ENCODE measurements around the gene TAB3.

The TAB3 gene

GRCh38 chrX:30883138-30883537 lies 5.9 kb downstream of the TAB3 start:
- Histone ChIP-seq H3K9me3 (ENCODE audit: low read length) (no peaks in the 10 kb centered on the region), H3K4me3 (ENCODE audit: low read depth in 1 of 2, low read length in 2 of 2) (no peak overlapping the region), H3K4me1 (ENCODE audit: insufficient read depth, low read length) (peaks cover 3% of the 10 kb centered on the region), H3K9ac (ENCODE audit: low read length) (no peak overlapping the region), H3K27ac (ENCODE audit: low read depth, low read length) (no peak overlapping the region), H3K36me3 (ENCODE audit: insufficient read depth, low read length) (no peaks in the 10 kb centered on the region), H3K27me3 (ENCODE audit: control insufficient read depth in 1 of 2, insufficient read depth in 2 of 2, low read length in 2 of 2) (no peaks in the 10 kb centered on the region)

- Histone ChIP-seq H3K9me3 (ENCODE audit: low read length) (no peaks in the 10 kb centered on the region), H3K27ac (ENCODE audit: low read depth, low read length) (no peak overlapping the region), H3K27me3 (ENCODE audit: control insufficient read depth in 1 of 2, insufficient read depth in 2 of 2, low read length in 2 of 2) (no peaks in the 10 kb centered on the region), H3K4me1 (ENCODE audit: insufficient read depth, low read length) (no peaks in the 10 kb centered on the region), H3K9ac (ENCODE audit: low read length) (no peak overlapping the region), H3K4me3 (ENCODE audit: low read depth in 1 of 2, low read length in 2 of 2) (no peak overlapping the region), H3K36me3 (ENCODE audit: insufficient read depth, low read length) (no peaks in the 10 kb centered on the region)
Measured at GRCh38 chrX:30881797-30882196, 7.3 kb downstream of the TAB3 start.

GRCh38 chrX:30881390-30881789 lies 7.7 kb downstream of the TAB3 start:
- no peaks in the 10 kb centered on the region for H3K9me3 ChIP-seq (ENCODE audit: low read length)
- no peaks in the 10 kb centered on the region for H3K4me1 ChIP-seq (ENCODE audit: insufficient read depth, low read length)
- no peaks in the 10 kb centered on the region for H3K27me3 ChIP-seq (ENCODE audit: control insufficient read depth in 1 of 2, insufficient read depth in 2 of 2, low read length in 2 of 2)
- H3K9ac ChIP-seq (ENCODE audit: low read length): no peak overlapping the region
- H3K27ac ChIP-seq (ENCODE audit: low read depth, low read length): no peak overlapping the region
- no peaks in the 10 kb centered on the region for H3K36me3 ChIP-seq (ENCODE audit: insufficient read depth, low read length)
- H3K4me3 ChIP-seq (ENCODE audit: low read depth in 1 of 2, low read length in 2 of 2): no peak overlapping the region

GRCh38 chrX:30880058-30880457 lies 9.0 kb downstream of the TAB3 start:
- H3K27me3 ChIP-seq (ENCODE audit: control insufficient read depth in 1 of 2, insufficient read depth in 2 of 2, low read length in 2 of 2): no peaks in the 10 kb centered on the region
- no peak overlapping the region for H3K9ac ChIP-seq (ENCODE audit: low read length)
- no peak overlapping the region for H3K4me3 ChIP-seq (ENCODE audit: low read depth in 1 of 2, low read length in 2 of 2)
- H3K27ac ChIP-seq (ENCODE audit: low read depth, low read length): no peak overlapping the region
- no peaks in the 10 kb centered on the region for H3K4me1 ChIP-seq (ENCODE audit: insufficient read depth, low read length)
- no peaks in the 10 kb centered on the region for H3K36me3 ChIP-seq (ENCODE audit: insufficient read depth, low read length)
- H3K9me3 ChIP-seq (ENCODE audit: low read length): no peaks in the 10 kb centered on the region

GRCh38 chrX:30876367-30876766 lies 12.7 kb downstream of the TAB3 start:
- Histone ChIP-seq H3K9ac (ENCODE audit: low read length) (no peak overlapping the region), H3K9me3 (ENCODE audit: low read length) (no peaks in the 10 kb centered on the region), H3K27ac (ENCODE audit: low read depth, low read length) (no peak overlapping the region), H3K36me3 (ENCODE audit: insufficient read depth, low read length) (no peaks in the 10 kb centered on the region), H3K27me3 (ENCODE audit: control insufficient read depth in 1 of 2, insufficient read depth in 2 of 2, low read length in 2 of 2) (peaks cover 0 to 6% of the 10 kb centered on the region in 2 donors), H3K4me1 (ENCODE audit: insufficient read depth, low read length) (no peaks in the 10 kb centered on the region), H3K4me3 (ENCODE audit: low read depth in 1 of 2, low read length in 2 of 2) (no peak overlapping the region)

GRCh38 chrX:30875957-30876356 lies 13.1 kb downstream of the TAB3 start:
- Histone ChIP-seq H3K36me3 (ENCODE audit: insufficient read depth, low read length) (no peaks in the 10 kb centered on the region), H3K9me3 (ENCODE audit: low read length) (no peaks in the 10 kb centered on the region), H3K4me3 (ENCODE audit: low read depth in 1 of 2, low read length in 2 of 2) (no peak overlapping the region), H3K9ac (ENCODE audit: low read length) (no peak overlapping the region), H3K4me1 (ENCODE audit: insufficient read depth, low read length) (no peaks in the 10 kb centered on the region), H3K27ac (ENCODE audit: low read depth, low read length) (no peak overlapping the region), H3K27me3 (ENCODE audit: control insufficient read depth in 1 of 2, insufficient read depth in 2 of 2, low read length in 2 of 2) (peaks cover 0 to 6% of the 10 kb centered on the region in 2 donors)

- Histone ChIP-seq H3K4me1 (ENCODE audit: insufficient read depth, low read length) (no peaks in the 10 kb centered on the region), H3K9ac (ENCODE audit: low read length) (no peak overlapping the region), H3K4me3 (ENCODE audit: low read depth in 1 of 2, low read length in 2 of 2) (no peak overlapping the region), H3K36me3 (ENCODE audit: insufficient read depth, low read length) (no peaks in the 10 kb centered on the region), H3K27me3 (ENCODE audit: control insufficient read depth in 1 of 2, insufficient read depth in 2 of 2, low read length in 2 of 2) (peaks cover 0 to 6% of the 10 kb centered on the region in 2 donors), H3K27ac (ENCODE audit: low read depth, low read length) (no peak overlapping the region), H3K9me3 (ENCODE audit: low read length) (no peaks in the 10 kb centered on the region)
Measured at GRCh38 chrX:30874851-30875250, 14.2 kb downstream of the TAB3 start.

GRCh38 chrX:30870572-30870971 lies 18.5 kb downstream of the TAB3 start:
- Histone ChIP-seq H3K9me3 (ENCODE audit: low read length) (no peaks in the 10 kb centered on the region), H3K4me1 (ENCODE audit: insufficient read depth, low read length) (no peaks in the 10 kb centered on the region), H3K27ac (ENCODE audit: low read depth, low read length) (no peak overlapping the region), H3K36me3 (ENCODE audit: insufficient read depth, low read length) (no peaks in the 10 kb centered on the region), H3K4me3 (ENCODE audit: low read depth in 1 of 2, low read length in 2 of 2) (no peak overlapping the region), H3K27me3 (ENCODE audit: control insufficient read depth in 1 of 2, insufficient read depth in 2 of 2, low read length in 2 of 2) (peaks cover 0 to 6% of the 10 kb centered on the region in 2 donors), H3K9ac (ENCODE audit: low read length) (no peak overlapping the region)

GRCh38 chrX:30865612-30866011 lies 23.4 kb downstream of the TAB3 start:
- Histone ChIP-seq H3K36me3 (ENCODE audit: insufficient read depth, low read length) (no peaks in the 10 kb centered on the region), H3K9ac (ENCODE audit: low read length) (no peak overlapping the region), H3K27me3 (ENCODE audit: control insufficient read depth in 1 of 2, insufficient read depth in 2 of 2, low read length in 2 of 2) (no peaks in the 10 kb centered on the region), H3K4me3 (ENCODE audit: low read depth in 1 of 2, low read length in 2 of 2) (no peak overlapping the region), H3K27ac (ENCODE audit: low read depth, low read length) (no peak overlapping the region), H3K9me3 (ENCODE audit: low read length) (no peaks in the 10 kb centered on the region), H3K4me1 (ENCODE audit: insufficient read depth, low read length) (no peaks in the 10 kb centered on the region)

- no peaks in the 10 kb centered on the region for H3K4me1 ChIP-seq (ENCODE audit: insufficient read depth, low read length)
- no peaks in the 10 kb centered on the region for H3K36me3 ChIP-seq (ENCODE audit: insufficient read depth, low read length)
- H3K4me3 ChIP-seq (ENCODE audit: low read depth in 1 of 2, low read length in 2 of 2): no peak overlapping the region
- H3K9me3 ChIP-seq (ENCODE audit: low read length): no peaks in the 10 kb centered on the region
- H3K27ac ChIP-seq (ENCODE audit: low read depth, low read length): no peak overlapping the region
- H3K27me3 ChIP-seq (ENCODE audit: control insufficient read depth in 1 of 2, insufficient read depth in 2 of 2, low read length in 2 of 2): no peaks in the 10 kb centered on the region
- H3K9ac ChIP-seq (ENCODE audit: low read length): no peak overlapping the region
Measured at GRCh38 chrX:30865015-30865414, 24.0 kb downstream of the TAB3 start.

GRCh38 chrX:30864383-30864785 lies 24.7 kb downstream of the TAB3 start:
- no peaks in the 10 kb centered on the region for H3K36me3 ChIP-seq (ENCODE audit: insufficient read depth, low read length)
- H3K9ac ChIP-seq (ENCODE audit: low read length): no peak overlapping the region
- H3K27ac ChIP-seq (ENCODE audit: low read depth, low read length): no peak overlapping the region
- H3K27me3 ChIP-seq (ENCODE audit: control insufficient read depth in 1 of 2, insufficient read depth in 2 of 2, low read length in 2 of 2): no peaks in the 10 kb centered on the region
- no peak overlapping the region for H3K4me3 ChIP-seq (ENCODE audit: low read depth in 1 of 2, low read length in 2 of 2)
- no peaks in the 10 kb centered on the region for H3K4me1 ChIP-seq (ENCODE audit: insufficient read depth, low read length)
- no peaks in the 10 kb centered on the region for H3K9me3 ChIP-seq (ENCODE audit: low read length)

GRCh38 chrX:30863974-30864373 lies 25.1 kb downstream of the TAB3 start:
- no peaks in the 10 kb centered on the region for H3K27me3 ChIP-seq (ENCODE audit: control insufficient read depth in 1 of 2, insufficient read depth in 2 of 2, low read length in 2 of 2)
- no peak overlapping the region for H3K27ac ChIP-seq (ENCODE audit: low read depth, low read length)
- H3K36me3 ChIP-seq (ENCODE audit: insufficient read depth, low read length): no peaks in the 10 kb centered on the region
- no peak overlapping the region for H3K4me3 ChIP-seq (ENCODE audit: low read depth in 1 of 2, low read length in 2 of 2)
- no peaks in the 10 kb centered on the region for H3K9me3 ChIP-seq (ENCODE audit: low read length)
- no peak overlapping the region for H3K9ac ChIP-seq (ENCODE audit: low read length)
- H3K4me1 ChIP-seq (ENCODE audit: insufficient read depth, low read length): no peaks in the 10 kb centered on the region
